H1 (cell line): ENCODE measurements around the gene EVPLL. TPM values are rescaled to one million over a fixed set of nuclear protein-coding genes. Genes with fewer than 3 reads are reported as not detected.

Experiments used
- CTCF ChIA-PET: fragments of 300-600 bp; sonication (Branson Sonifier 250); formaldehyde crosslinking; loops from one replicate; lab custom pipeline; 2021; ENCODE audit not compliant: partially characterized antibody; lab: Charles Lee
- POLR2A ChIA-PET: fragments of 300-600 bp; sonication (Branson Sonifier 250); formaldehyde crosslinking; loops from one replicate; lab custom pipeline; 2021; ENCODE audit warnings: inconsistent platforms; ENCODE audit not compliant: partially characterized antibody; lab: Charles Lee
- DNase-seq, 2 experiments: peaks; one replicate each; pipeline versions ENCODE4 v3.0.0 to v3.0.0-alpha.2; 2010 to 2022; ENCODE audit warnings: low spot score in 2 of 2, low read depth in 1 of 2, mixed read lengths in 1 of 2
- FAIRE-seq: peaks from 2 replicates; lab custom pipeline; 2011; peaks lifted over from hg19 to GRCh38; lab: Jason Lieb, UNC
- H2AFZ ChIP-seq: 2 replicates; pipeline ENCODE4 v1.8.1; 2012; ENCODE audit warnings: low read length, inconsistent platforms
- H2AK5ac ChIP-seq: 2 replicates; pipeline ENCODE4 v1.6.1; 2013; ENCODE audit warnings: low read depth, low read length
- H2BK120ac ChIP-seq: replicated peaks from 2 replicates; pipeline ENCODE3; 2013; ENCODE audit warnings: low read depth, low read length, inconsistent platforms
- H2BK12ac ChIP-seq: 2 replicates; pipeline ENCODE4 v1.6.1; 2013; ENCODE audit warnings: low read depth, low read length
- H2BK15ac ChIP-seq: 2 replicates; pipeline ENCODE4 v1.6.1; 2013; ENCODE audit warnings: low read length
- H2BK20ac ChIP-seq: 2 replicates; pipeline ENCODE4 v1.6.1; 2013; ENCODE audit warnings: low read length
- H2BK5ac ChIP-seq: 2 replicates; pipeline ENCODE4 v1.6.1; 2013; ENCODE audit warnings: low read depth, low read length
- H3K14ac ChIP-seq: 2 replicates; pipeline ENCODE4 v1.6.1; 2013; ENCODE audit warnings: inconsistent platforms; ENCODE audit not compliant: insufficient read length
- H3K18ac ChIP-seq: 2 replicates; pipeline ENCODE4 v1.6.1; 2013; ENCODE audit warnings: low read length; ENCODE audit errors: extremely low read depth
- H3K23ac ChIP-seq: 2 replicates; pipeline ENCODE4 v1.6.1; 2013; ENCODE audit warnings: inconsistent platforms; ENCODE audit not compliant: insufficient read length
- H3K23me2 ChIP-seq: 2 replicates; pipeline ENCODE4 v1.6.1; 2013; ENCODE audit warnings: low read depth, low read length
- H3K27ac ChIP-seq: 2 replicates; pipeline ENCODE4 v1.6.1; 2011; ENCODE audit warnings: low read depth, low read length, inconsistent platforms
- H3K27me3 ChIP-seq, 4 experiments: replicated peaks in 1 of 4; 1 replicate in 1 of 4; 2 replicates in 3 of 4; pipeline versions ENCODE4 v1.6.1 to v1.8.1; 2011 to 2013; ENCODE audit warnings: low read length in 3 of 4, mild to moderate bottlenecking in 3 of 4, inconsistent platforms in 2 of 4, mixed read lengths in 2 of 4, moderate library complexity in 1 of 4; ENCODE audit not compliant: control insufficient read depth in 3 of 4, insufficient read depth in 3 of 4; ENCODE audit errors: extremely low read depth in 1 of 4
- H3K36me3 ChIP-seq, 4 experiments: 2 replicates each; pipeline versions ENCODE4 v1.6.1 to v1.8.1; 2011 to 2013; ENCODE audit warnings: mild to moderate bottlenecking in 4 of 4, low read length in 3 of 4, moderate library complexity in 2 of 4, control low read depth in 1 of 4, inconsistent platforms in 1 of 4; ENCODE audit not compliant: insufficient read depth in 4 of 4, control insufficient read depth in 2 of 4
- H3K4ac ChIP-seq: replicated peaks from 2 replicates; pipeline ENCODE3; 2013; ENCODE audit warnings: low read length, low read depth, mixed read lengths, inconsistent platforms; ENCODE audit not compliant: insufficient read length
- H3K4me1 ChIP-seq, 4 experiments: replicated peaks in 1 of 4; 1 replicate in 1 of 4; 2 replicates in 3 of 4; pipeline versions ENCODE4 v1.6.1 to v1.8.1; 2011 to 2013; ENCODE audit warnings: low read length in 3 of 4, inconsistent platforms in 2 of 4, mixed read lengths in 1 of 4; ENCODE audit not compliant: insufficient read depth in 4 of 4, control insufficient read depth in 3 of 4
- H3K4me2 ChIP-seq, 2 experiments: 2 replicates each; pipeline versions ENCODE4 v1.6.1 to v1.8.1; 2011 to 2013; ENCODE audit warnings: low read depth in 2 of 2, low read length in 2 of 2, control low read depth in 1 of 2, inconsistent platforms in 1 of 2, mild to moderate bottlenecking in 1 of 2; ENCODE audit not compliant: insufficient read depth in 1 of 2
- H3K4me3 ChIP-seq, 4 experiments: fragments of 200-600, 300-600 bp in 1 of 4; sonication (generic), shearing (Covaris generic), sonication (Bioruptor Twin) in 1 of 4; 2 replicates each; pipeline versions ENCODE4 v1.5.1 to v1.8.1; 2011 to 2016; ENCODE audit warnings: low read length in 4 of 4, low read depth in 3 of 4, control low read depth in 2 of 4, inconsistent platforms in 2 of 4, mild to moderate bottlenecking in 2 of 4, mixed read lengths in 1 of 4, moderate library complexity in 1 of 4; ENCODE audit not compliant: insufficient read depth in 2 of 4; ENCODE audit errors: extremely low read depth in 1 of 4
- H3K56ac ChIP-seq: replicated peaks from 2 replicates; pipeline ENCODE3; 2013; ENCODE audit warnings: low read depth, mild to moderate bottlenecking, mixed read lengths, low read length, inconsistent platforms; ENCODE audit not compliant: insufficient read length
- H3K79me1 ChIP-seq: 2 replicates; pipeline ENCODE4 v1.6.1; 2013; ENCODE audit warnings: low read depth, low read length, control low read depth
- H3K79me2 ChIP-seq, 2 experiments: 2 replicates each; pipeline versions ENCODE4 v1.6.1 to v1.8.1; 2012 to 2013; ENCODE audit warnings: low read length in 2 of 2, mild to moderate bottlenecking in 2 of 2, inconsistent platforms in 1 of 2; ENCODE audit not compliant: insufficient read depth in 2 of 2, control insufficient read depth in 1 of 2
- H3K9ac ChIP-seq, 4 experiments: replicated peaks in 1 of 4; 1 replicate in 1 of 4; 2 replicates in 3 of 4; pipeline versions ENCODE4 v1.6.1 to v1.8.1; 2011 to 2013; ENCODE audit warnings: low read depth in 3 of 4, low read length in 3 of 4, control low read depth in 2 of 4, mild to moderate bottlenecking in 2 of 4, moderate library complexity in 2 of 4, inconsistent platforms in 1 of 4; ENCODE audit errors: extremely low read depth in 1 of 4
- H3K9me3 ChIP-seq, 2 experiments: 2 replicates each; pipeline versions ENCODE4 v1.6.1 to v1.8.1; 2012 to 2013; ENCODE audit warnings: mild to moderate bottlenecking in 2 of 2, moderate library complexity in 2 of 2, control low read depth in 1 of 2, inconsistent platforms in 1 of 2, low read depth in 1 of 2, low read length in 1 of 2, mixed read lengths in 1 of 2; ENCODE audit not compliant: insufficient read depth in 2 of 2
- H4K20me1 ChIP-seq, 2 experiments: replicated peaks in 1 of 2; 2 replicates each; pipeline versions ENCODE3 to v1.8.1; 2011 to 2013; ENCODE audit warnings: inconsistent platforms in 2 of 2, low read length in 2 of 2, mild to moderate bottlenecking in 1 of 2; ENCODE audit not compliant: insufficient read depth in 2 of 2, control insufficient read depth in 1 of 2
- H4K5ac ChIP-seq: 2 replicates; pipeline ENCODE4 v1.6.1; 2013; ENCODE audit warnings: low read length, low read depth, mixed read lengths, inconsistent platforms; ENCODE audit not compliant: insufficient read length
- H4K8ac ChIP-seq: 2 replicates; pipeline ENCODE4 v1.8.0; 2013; ENCODE audit warnings: mild to moderate bottlenecking, moderate library complexity, low read length, inconsistent platforms; ENCODE audit not compliant: insufficient read depth; ENCODE audit errors: extremely low read depth
- H4K91ac ChIP-seq: replicated peaks from 2 replicates; pipeline ENCODE3; 2013; ENCODE audit warnings: low read length, mixed read lengths, inconsistent platforms; ENCODE audit not compliant: insufficient read length
- ASH2L ChIP-seq: fragments of 200-600, 300-600 bp; sonication (generic); IDR thresholded peaks from one replicate; pipeline ENCODE4 v1.7.1; 2017; ENCODE audit warnings: low read length
- CHD1 ChIP-seq: IDR thresholded peaks from 2 replicates; pipeline ENCODE4 v1.6.1; 2012; ENCODE audit warnings: low read depth, low read length, improper control_type of control experiment
- EZH2 ChIP-seq: fragments of 200-600 bp; sonication (generic); IDR thresholded peaks from 2 replicates; pipeline ENCODE4 v1.7.1; 2012; ENCODE audit warnings: low read depth, mild to moderate bottlenecking, moderate library complexity, low read length, inconsistent platforms; ENCODE audit not compliant: severe bottlenecking
- TAF1 ChIP-seq: IDR thresholded peaks from 2 replicates; pipeline ENCODE4 v1.6.1; 2011; ENCODE audit warnings: mild to moderate bottlenecking, low read depth, low read length
- TAF7 ChIP-seq: optimal IDR thresholded peaks from 2 replicates; pipeline ENCODE3; 2011; ENCODE audit warnings: low read depth, mild to moderate bottlenecking, inconsistent platforms, low read length, moderate library complexity, borderline replicate concordance
- WGBS, 2 experiments: shearing (Covaris generic) in 1 of 2; methylation state at CpG; one replicate each; pipeline versions ENCODE4 v1.1.6 to v1.1.7; 2013 to 2015; ENCODE audit warnings: low lambda C conversion rate in 2 of 2, mixed read lengths in 2 of 2, inconsistent platforms in 1 of 2, low coverage in 1 of 2, missing lambda C conversion rate in 1 of 2; ENCODE audit not compliant: insufficient replicate concordance in 2 of 2, insufficient coverage in 1 of 2, insufficient read length in 1 of 2; ENCODE audit errors: extremely low coverage in 1 of 2, missing lambda C conversion rate in 1 of 2; 5-methylcytosine and 5-hydroxymethylcytosine counted together
- long read RNA-seq, 2 experiments: library from RNA in 1 of 2; library from capped mRNA in 1 of 2; stranded (forward); transcript quantifications; one replicate each; pipeline ENCODE4 v2.0.0, GENCODE V29; 2021; ENCODE audit warnings: inconsistent platforms in 1 of 2
- polyA minus RNA-seq, 3 experiments: library from RNA; depleted of rRNA, polyadenylated mRNA; stranded (reverse); fragments of >200 nt; gene quantifications; 1 replicate in 2 of 3; 2 replicates in 1 of 3; pipeline ENCODE4 v1.2.3, GENCODE V29; 2011
- polyA plus RNA-seq, 7 experiments: library from polyadenylated mRNA; depleted of rRNA in 3 of 7; stranded (reverse) in 5 of 7; unstranded in 2 of 7; fragments of >200 nt in 5 of 7; fragments of 200-250 nt in 2 of 7; gene quantifications; 1 replicate in 5 of 7; 2 replicates in 1 of 7; 4 replicates in 1 of 7; pipeline versions ENCODE4 v1.2.1 to v1.2.3, GENCODE V29; 2011 to 2013; ENCODE audit warnings: missing spikeins in 2 of 7, mixed read lengths in 2 of 7
- total RNA-seq: library from RNA; stranded (reverse); fragmentation: NEBNext Ultra II Directional; extraction: Animal tissue kit (Norgen Biotek cat#: 25700); gene quantifications from 2 replicates; pipeline ENCODE4 v1.2.1, GENCODE V29; 2021

The EVPLL gene
- not detected in 2 replicates for total RNA-seq
- 0.06 and 0.13 TPM in 2 replicates for polyA plus RNA-seq (2011; rRNA removed)
- 0.22 TPM for polyA plus RNA-seq (2011; cell fraction: cytosol; rRNA removed)
- 0.29 TPM for polyA plus RNA-seq (2011; cell fraction: nucleus; rRNA removed)
- not detected in 4 replicates for polyA plus RNA-seq (2012, experiment 1 of 2)
- polyA plus RNA-seq (2012, experiment 2 of 2), result not detected
- not detected for polyA plus RNA-seq (2013, experiment 1 of 2)
- 0.09 TPM for polyA plus RNA-seq (2013, experiment 2 of 2)
- 0.69 TPM in 1 of 2 replicates, not detected in the other for polyA minus RNA-seq (2011; rRNA and poly(A)+ RNA removed)
- polyA minus RNA-seq (2011; cell fraction: cytosol; rRNA and poly(A)+ RNA removed), result not detected
- polyA minus RNA-seq (2011; cell fraction: nucleus; rRNA and poly(A)+ RNA removed), result not detected
- long read RNA-seq, experiment 1, partial matches to known transcripts, result 1 of 1 reads
- long read RNA-seq, experiment 1, other reads (novel, unspliced or antisense), result 0 of 1 reads
- long read RNA-seq, experiment 2, result 0 reads

- Histone ChIP-seq H3K27me3 (no peaks in the 10 kb centered on the region), H2AK5ac (no peak within 1 kb of the TSS), H3K79me2 (no peaks in the 10 kb centered on the region), H4K5ac (no peak within 1 kb of the TSS), H3K56ac (no peak within 1 kb of the TSS), H2BK15ac (no peak within 1 kb of the TSS), H3K4me1 (0 out of 7 replicates have a peak, but pooled peaks cover 0 to under 1% (median 0%) of the 10 kb centered on the region in 4 experiments), H3K4ac (no peak within 1 kb of the TSS), H3K27ac (no peak within 1 kb of the TSS), H3K23me2 (no peaks in the 10 kb centered on the region), H2BK5ac (no peak within 1 kb of the TSS), H3K23ac (no peak within 1 kb of the TSS), H3K79me1 (no peaks in the 10 kb centered on the region), H3K4me2 (no peak within 1 kb of the TSS), H2BK12ac (no peak within 1 kb of the TSS), H4K20me1 (no peaks in the 10 kb centered on the region), H4K91ac (no peak within 1 kb of the TSS), H3K4me3 (no peak within 1 kb of the TSS), H3K36me3 (no peaks in the 10 kb centered on the region), H4K8ac (no peak within 1 kb of the TSS), H3K18ac (no peak within 1 kb of the TSS), H2AFZ (no peak within 1 kb of the TSS), H3K9ac (no peak within 1 kb of the TSS), H2BK20ac (no peak within 1 kb of the TSS), H3K9me3 (peaks cover 0 to 5% of the 10 kb centered on the region in 2 experiments; a peak in 1 of 4 replicates), H3K14ac (no peak within 1 kb of the TSS), H2BK120ac (no peak within 1 kb of the TSS)
- no peak for DNase-seq
- FAIRE-seq, result no peak
- 91% methylated on average over 18 of the region's 20 CpGs; no CpG with 5 or more reads in 1 of the 2 experiments for WGBS, 2 experiments
- TF ChIP-seq ASH2L (no peak), TAF1 (no peak), CHD1 (no peak), TAF7 (no peak), EZH2 (no peak)
- CTCF ChIA-PET, result no interaction called here
- POLR2A ChIA-PET, result interaction anchor here (0.8 to 2.0 kb wide), 3 partner anchors 12 to 55 kb away, joined by 4 to 7 read pairs (median 4); partner anchors contain the start of gene SHMT1
Measured at GRCh38 chr17:18377437-18378204, at the start of gene EVPLL. Gene EVPLL, plus strand, starts transcription at chr17:18377778. Its CDS starts 3,160 bp downstream, at chr17:18380938.
